Measurements from ENCODE around the gene DNAJC17.

Gene DNAJC17

GRCh38 chr15:40843885-40844695 is 36.8 kb upstream of the DNAJC17 start, which contains the start of gene SPINT1:
TSS of gene SPINT1 (plus strand) at chr15:40844048. CDS start at chr15:40844555, 507 bp downstream.
- Histone ChIP-seq H2AK5ac (ENCODE audit: low read length, severe bottlenecking) (no peak within 1 kb of the TSS), H3K4me2 (ENCODE audit: low read length, poor library complexity, severe bottlenecking) (peak within 1 kb of the TSS; percentile 72), H3K36me3 (ENCODE audit: control insufficient read depth in 1 of 2, insufficient read depth in 2 of 2, low read depth in 1 of 2, low read length in 2 of 2) (no peaks in the 10 kb centered on the region), H2BK5ac (ENCODE audit: low read depth, low read length, poor library complexity, severe bottlenecking) (no peak within 1 kb of the TSS), H3K27ac (ENCODE audit: low read length, poor library complexity, severe bottlenecking) (no peak within 1 kb of the TSS), H4K8ac (ENCODE audit: low read length) (no peak within 1 kb of the TSS), H2BK120ac (ENCODE audit: low read depth, low read length) (no peak within 1 kb of the TSS), H3K9me3 (ENCODE audit: control insufficient read depth, low read length) (no peaks in the 10 kb centered on the region), H3K9ac (ENCODE audit: low read length) (no peak within 1 kb of the TSS), H3K4me3 (ENCODE audit: insufficient read depth in 1 of 2, low read depth in 1 of 2, low read length in 2 of 2) (peak within 1 kb of the TSS; percentile 63 to 64), H4K91ac (ENCODE audit: low read length) (peak within 1 kb of the TSS; percentile 12), H3K79me1 (replicated peaks; ENCODE audit: low read length, poor library complexity, severe bottlenecking) (no peaks in the 10 kb centered on the region), H3K4me1 (ENCODE audit: control insufficient read depth, insufficient read depth, low read depth, low read length) (peaks cover 34% of the 10 kb centered on the region), H3K14ac (ENCODE audit: low read length in 2 of 2) (peak within 1 kb of the TSS in 1 of 2 experiments; percentile 11), H2BK12ac (ENCODE audit: low read length in 2 of 2) (peak within 1 kb of the TSS in 1 of 2 experiments; percentile 15), H3K23ac (ENCODE audit: low read length in 2 of 2) (peak within 1 kb of the TSS in 1 of 2 experiments; percentile 36), H3K4ac (ENCODE audit: low read depth in 1 of 2, low read length in 2 of 2) (no peak within 1 kb of the TSS), H2AFZ (ENCODE audit: low read depth, low read length) (peak within 1 kb of the TSS; percentile 81), H3K18ac (ENCODE audit: low read depth in 1 of 2, low read length in 2 of 2) (peak within 1 kb of the TSS in 1 of 2 experiments; percentile 18), H3K27me3 (ENCODE audit: control insufficient read depth in 1 of 2, insufficient read depth in 1 of 2, low read length in 2 of 2) (peaks cover 0 to 72% of the 10 kb centered on the region in 2 experiments), H2BK15ac (ENCODE audit: low read depth, poor library complexity, severe bottlenecking) (no peak within 1 kb of the TSS)
- under 1% methylated on average over 80 of the region's 89 CpGs for WGBS
- DNase-seq = peak; percentile 22

- WGBS = 12% methylated on average over 33 of the region's 34 CpGs
- H3K4ac ChIP-seq (ENCODE audit: low read depth in 1 of 2, low read length in 2 of 2) = no peak overlapping the region
Measured at GRCh38 chr15:40843261-40843884, 36.1 kb upstream of the DNAJC17 start.

GRCh38 chr15:40841741-40842140 is 34.5 kb upstream of the DNAJC17 start:
- Histone ChIP-seq H3K9ac (ENCODE audit: low read length) (no peak overlapping the region), H2BK15ac (ENCODE audit: low read depth, poor library complexity, severe bottlenecking) (no peak overlapping the region), H4K91ac (ENCODE audit: low read length) (no peak overlapping the region), H3K4me2 (ENCODE audit: low read length, poor library complexity, severe bottlenecking) (no peak overlapping the region), H2AFZ (ENCODE audit: low read depth, low read length) (no peak overlapping the region), H3K23ac (ENCODE audit: low read length in 2 of 2) (no peak overlapping the region), H3K79me1 (replicated peaks; ENCODE audit: low read length, poor library complexity, severe bottlenecking) (no peaks in the 10 kb centered on the region), H3K4me3 (ENCODE audit: insufficient read depth in 1 of 2, low read depth in 1 of 2, low read length in 2 of 2) (no peak overlapping the region), H3K4ac (ENCODE audit: low read depth in 1 of 2, low read length in 2 of 2) (no peak overlapping the region), H3K27ac (ENCODE audit: low read length, poor library complexity, severe bottlenecking) (no peak overlapping the region), H2BK12ac (ENCODE audit: low read length in 2 of 2) (no peak overlapping the region), H2BK120ac (ENCODE audit: low read depth, low read length) (no peak overlapping the region), H3K27me3 (ENCODE audit: control insufficient read depth in 1 of 2, insufficient read depth in 1 of 2, low read length in 2 of 2) (peaks cover 0 to 57% of the 10 kb centered on the region in 2 experiments), H3K14ac (ENCODE audit: low read length in 2 of 2) (no peak overlapping the region), H3K18ac (ENCODE audit: low read depth in 1 of 2, low read length in 2 of 2) (no peak overlapping the region), H3K9me3 (ENCODE audit: control insufficient read depth, low read length) (no peaks in the 10 kb centered on the region), H2AK5ac (ENCODE audit: low read length, severe bottlenecking) (no peak overlapping the region), H4K8ac (ENCODE audit: low read length) (no peak overlapping the region), H2BK5ac (ENCODE audit: low read depth, low read length, poor library complexity, severe bottlenecking) (no peak overlapping the region), H3K4me1 (ENCODE audit: control insufficient read depth, insufficient read depth, low read depth, low read length) (peaks cover 24% of the 10 kb centered on the region), H3K36me3 (ENCODE audit: control insufficient read depth in 1 of 2, insufficient read depth in 2 of 2, low read depth in 1 of 2, low read length in 2 of 2) (no peaks in the 10 kb centered on the region)
- DNase-seq = no peak
- 89% methylated on average over 2 of the region's 2 CpGs for WGBS

More at GRCh38 chr15:40843261-40843884, 36.1 kb upstream of the DNAJC17 start:
- peak overlapping the region in 1 of 2 experiments; percentile 64 for H3K4me3 ChIP-seq (ENCODE audit: insufficient read depth in 1 of 2, low read depth in 1 of 2, low read length in 2 of 2)
- H3K27ac ChIP-seq (ENCODE audit: low read length, poor library complexity, severe bottlenecking) = no peak overlapping the region
- H4K91ac ChIP-seq (ENCODE audit: low read length) = no peak overlapping the region
- no peak overlapping the region for H3K18ac ChIP-seq (ENCODE audit: low read depth in 1 of 2, low read length in 2 of 2)
- peaks cover 34% of the 10 kb centered on the region for H3K4me1 ChIP-seq (ENCODE audit: control insufficient read depth, insufficient read depth, low read depth, low read length)
- H2AK5ac ChIP-seq (ENCODE audit: low read length, severe bottlenecking) = no peak overlapping the region
- H2BK12ac ChIP-seq (ENCODE audit: low read length in 2 of 2) = no peak overlapping the region
- H2BK120ac ChIP-seq (ENCODE audit: low read depth, low read length) = no peak overlapping the region
- no peak overlapping the region for H2AFZ ChIP-seq (ENCODE audit: low read depth, low read length)
- H3K4me2 ChIP-seq (ENCODE audit: low read length, poor library complexity, severe bottlenecking) = peak overlapping the region; percentile 72
- H3K36me3 ChIP-seq (ENCODE audit: control insufficient read depth in 1 of 2, insufficient read depth in 2 of 2, low read depth in 1 of 2, low read length in 2 of 2) = no peaks in the 10 kb centered on the region
- H3K14ac ChIP-seq (ENCODE audit: low read length in 2 of 2) = no peak overlapping the region
- peaks cover 0 to 71% of the 10 kb centered on the region in 2 experiments for H3K27me3 ChIP-seq (ENCODE audit: control insufficient read depth in 1 of 2, insufficient read depth in 1 of 2, low read length in 2 of 2)
- no peak overlapping the region for H2BK15ac ChIP-seq (ENCODE audit: low read depth, poor library complexity, severe bottlenecking)
- no peak overlapping the region for H2BK5ac ChIP-seq (ENCODE audit: low read depth, low read length, poor library complexity, severe bottlenecking)
- DNase-seq = no peak
- H3K9me3 ChIP-seq (ENCODE audit: control insufficient read depth, low read length) = no peaks in the 10 kb centered on the region
- H3K9ac ChIP-seq (ENCODE audit: low read length) = no peak overlapping the region
- H3K23ac ChIP-seq (ENCODE audit: low read length in 2 of 2) = no peak overlapping the region
- H3K79me1 ChIP-seq (replicated peaks; ENCODE audit: low read length, poor library complexity, severe bottlenecking) = no peaks in the 10 kb centered on the region
- no peak overlapping the region for H4K8ac ChIP-seq (ENCODE audit: low read length)

- Histone ChIP-seq H2BK5ac (ENCODE audit: low read depth, low read length, poor library complexity, severe bottlenecking) (no peak overlapping the region), H3K27me3 (ENCODE audit: control insufficient read depth in 1 of 2, insufficient read depth in 1 of 2, low read length in 2 of 2) (peaks cover 0 to 28% of the 10 kb centered on the region in 2 experiments), H3K4ac (ENCODE audit: low read depth in 1 of 2, low read length in 2 of 2) (no peak overlapping the region), H3K36me3 (ENCODE audit: control insufficient read depth in 1 of 2, insufficient read depth in 2 of 2, low read depth in 1 of 2, low read length in 2 of 2) (no peaks in the 10 kb centered on the region), H3K79me1 (replicated peaks; ENCODE audit: low read length, poor library complexity, severe bottlenecking) (no peaks in the 10 kb centered on the region), H3K4me3 (ENCODE audit: insufficient read depth in 1 of 2, low read depth in 1 of 2, low read length in 2 of 2) (no peak overlapping the region), H2BK15ac (ENCODE audit: low read depth, poor library complexity, severe bottlenecking) (no peak overlapping the region), H3K23ac (ENCODE audit: low read length in 2 of 2) (no peak overlapping the region), H3K9ac (ENCODE audit: low read length) (no peak overlapping the region), H3K27ac (ENCODE audit: low read length, poor library complexity, severe bottlenecking) (no peak overlapping the region), H3K18ac (ENCODE audit: low read depth in 1 of 2, low read length in 2 of 2) (no peak overlapping the region), H2BK120ac (ENCODE audit: low read depth, low read length) (no peak overlapping the region), H2AK5ac (ENCODE audit: low read length, severe bottlenecking) (no peak overlapping the region), H2BK12ac (ENCODE audit: low read length in 2 of 2) (no peak overlapping the region), H4K91ac (ENCODE audit: low read length) (no peak overlapping the region), H3K4me1 (ENCODE audit: control insufficient read depth, insufficient read depth, low read depth, low read length) (peaks cover 3% of the 10 kb centered on the region), H3K9me3 (ENCODE audit: control insufficient read depth, low read length) (no peaks in the 10 kb centered on the region), H3K14ac (ENCODE audit: low read length in 2 of 2) (no peak overlapping the region), H3K4me2 (ENCODE audit: low read length, poor library complexity, severe bottlenecking) (no peak overlapping the region), H4K8ac (ENCODE audit: low read length) (no peak overlapping the region), H2AFZ (ENCODE audit: low read depth, low read length) (no peak overlapping the region)
- 96% methylated on average over 3 of the region's 5 CpGs for WGBS
- no peak for DNase-seq
Measured at GRCh38 chr15:40838756-40839155, 31.5 kb upstream of the DNAJC17 start.

All from mesenchymal stem cell (in vitro differentiated cells and primary cell).